SK-N-SH (cell line): ENCODE measurements around the gene EFCAB8. TPM values are rescaled to one million over a fixed set of nuclear protein-coding genes. Genes with fewer than 3 reads are reported as not detected.

Experiments used
- CTCF ChIA-PET: fragments of 300-600, 350-600 bp; formaldehyde crosslinking; extraction: SDS; loops from one replicate; lab custom pipeline; 2021; lab: Yijun Ruan, JAX
- POLR2A ChIA-PET: fragments of 350-600 bp; sonication (Branson Sonifier 250); formaldehyde crosslinking; extraction: SDS; loops from one replicate; lab custom pipeline; 2020; ENCODE audit warnings: antibody characterized with exemption, inconsistent platforms; lab: Yijun Ruan, JAX
- DNase-seq: peaks from one replicate; pipeline ENCODE4 v3.0.0; 2012
- H2AFZ ChIP-seq: fragments of 200-600 bp; sonication (generic); 2 replicates; pipeline ENCODE4 v1.8.1; 2016; ENCODE audit warnings: antibody characterized with exemption, mild to moderate bottlenecking, low read depth
- H3F3A ChIP-seq: fragments of 200-600 bp; sonication (generic); replicated peaks from 2 replicates; pipeline ENCODE3; 2016; ENCODE audit warnings: antibody characterized with exemption, mild to moderate bottlenecking; ENCODE audit not compliant: insufficient read depth
- H3K27ac ChIP-seq, 2 experiments: fragments of 200-500 bp in 1 of 2; fragments of 200-600 bp in 1 of 2; sonication (Bioruptor generic) in 1 of 2; sonication (generic), shearing (Covaris generic) in 1 of 2; 2 replicates each; pipeline versions ENCODE4 v1.5.1 to v1.6.1; 2014 to 2016; ENCODE audit warnings: low read depth in 2 of 2, inconsistent platforms in 1 of 2, low read length in 1 of 2, mild to moderate bottlenecking in 1 of 2, mixed read lengths in 1 of 2
- H3K27me3 ChIP-seq: fragments of 200-600 bp; sonication (generic), shearing (Covaris generic); 2 replicates; pipeline ENCODE4 v1.6.1; 2016; ENCODE audit warnings: mixed run types; ENCODE audit not compliant: insufficient read depth
- H3K36me3 ChIP-seq, 2 experiments: fragments of 200-500 bp in 1 of 2; fragments of 200-600 bp in 1 of 2; sonication (Bioruptor generic) in 1 of 2; sonication (generic) in 1 of 2; replicated peaks in 1 of 2; 2 replicates each; pipeline versions ENCODE3 to v1.5.1; 2014 to 2016; ENCODE audit warnings: low read length in 1 of 2, mild to moderate bottlenecking in 1 of 2; ENCODE audit not compliant: insufficient read depth in 2 of 2, control insufficient read depth in 1 of 2
- H3K4me1 ChIP-seq, 2 experiments: fragments of 200-500 bp in 1 of 2; fragments of 200-600 bp in 1 of 2; sonication (Bioruptor generic) in 1 of 2; sonication (generic), shearing (Covaris generic) in 1 of 2; 2 replicates each; pipeline versions ENCODE4 v1.5.1 to v1.6.1; 2014 to 2016; ENCODE audit warnings: low read depth in 1 of 2, low read length in 1 of 2, mixed run types in 1 of 2; ENCODE audit not compliant: insufficient read depth in 2 of 2, control insufficient read depth in 1 of 2
- H3K4me2 ChIP-seq: fragments of 200-600 bp; sonication (generic), shearing (Covaris generic); 2 replicates; pipeline ENCODE4 v1.6.1; 2017; ENCODE audit warnings: mixed run types
- H3K4me3 ChIP-seq, 2 experiments: fragments of 200-500 bp in 1 of 2; fragments of 200-600 bp in 1 of 2; sonication (Bioruptor generic) in 1 of 2; sonication (generic), shearing (Covaris generic) in 1 of 2; 2 replicates each; pipeline versions ENCODE4 v1.5.1 to v1.8.1; 2014 to 2016; ENCODE audit warnings: low read depth in 2 of 2, inconsistent platforms in 1 of 2, low read length in 1 of 2, mild to moderate bottlenecking in 1 of 2, mixed read lengths in 1 of 2, moderate library complexity in 1 of 2
- H3K79me2 ChIP-seq: fragments of 200-600 bp; sonication (generic); 2 replicates; pipeline ENCODE4 v1.8.1; 2017; ENCODE audit warnings: mild to moderate bottlenecking; ENCODE audit not compliant: insufficient read depth
- H3K9ac ChIP-seq: fragments of 200-600 bp; sonication (generic); 2 replicates; pipeline ENCODE4 v1.6.1; 2017; ENCODE audit warnings: mixed run types
- H3K9me2 ChIP-seq: fragments of 200-600 bp; sonication (generic); 2 replicates; pipeline ENCODE4 v1.6.1; 2017; ENCODE audit warnings: mixed run types
- H3K9me3 ChIP-seq: fragments of 200-600 bp; sonication (generic); 2 replicates; pipeline ENCODE4 v1.6.1; 2017; ENCODE audit warnings: mixed run types, mild to moderate bottlenecking, moderate library complexity
- H4K20me1 ChIP-seq: fragments of 200-600 bp; sonication (generic); 2 replicates; pipeline ENCODE4 v1.6.1; 2017; ENCODE audit warnings: mild to moderate bottlenecking, mixed run types; ENCODE audit not compliant: insufficient read depth
- EZH2phosphoT487 ChIP-seq: fragments of 200-600 bp; sonication (generic); IDR thresholded peaks from 2 replicates; pipeline ENCODE4 v1.6.1; 2017; ENCODE audit warnings: low read depth, mixed run types, mild to moderate bottlenecking, antibody characterized with exemption, moderate library complexity, borderline replicate concordance
- FOSL2 ChIP-seq: IDR thresholded peaks from 2 replicates; pipeline ENCODE4 v1.4.0; 2012; ENCODE audit warnings: low read depth, mild to moderate bottlenecking, moderate library complexity, borderline replicate concordance
- FOXJ3 ChIP-seq: sonication (generic); formaldehyde crosslinking; IDR thresholded peaks from 2 replicates; pipeline ENCODE4 v1.5.1; 2020; ENCODE audit warnings: mild to moderate bottlenecking, missing genetic modification reagents
- JUND ChIP-seq: IDR thresholded peaks from 2 replicates; pipeline ENCODE4 v1.4.0; 2012
- MEF2A ChIP-seq: IDR thresholded peaks from 2 replicates; pipeline ENCODE4 v1.4.0; 2012; ENCODE audit warnings: low read depth, borderline replicate concordance
- MXI1 ChIP-seq: IDR thresholded peaks from 2 replicates; pipeline ENCODE4 v1.6.1; 2012; ENCODE audit warnings: mild to moderate bottlenecking, low read depth, low read length, improper control_type of control experiment
- NFIC ChIP-seq: IDR thresholded peaks from 2 replicates; pipeline ENCODE4 v1.4.0; 2012; ENCODE audit warnings: borderline replicate concordance
- PBX3 ChIP-seq: IDR thresholded peaks from 2 replicates; pipeline ENCODE4; 2012
- RCOR1 ChIP-seq: fragments of 150-350 bp; IDR thresholded peaks from 2 replicates; pipeline ENCODE4 v1.6.1; 2017; ENCODE audit warnings: antibody characterized with exemption, low read length
- RFX5 ChIP-seq: IDR thresholded peaks from 2 replicates; pipeline ENCODE4 v1.6.1; 2012; ENCODE audit warnings: mild to moderate bottlenecking, improper control_type of control experiment, low read length
- TCF12 ChIP-seq: IDR thresholded peaks from 2 replicates; pipeline ENCODE4 v1.4.0; 2012
- TEAD4 ChIP-seq: IDR thresholded peaks from 2 replicates; pipeline ENCODE4 v1.4.0; 2012; ENCODE audit warnings: mild to moderate bottlenecking, borderline replicate concordance; ENCODE audit not compliant: insufficient read depth
- USF1 ChIP-seq: IDR thresholded peaks from 2 replicates; pipeline ENCODE4 v1.4.0; 2012; ENCODE audit warnings: low read depth, borderline replicate concordance
- USF2 ChIP-seq: fragments of 150-350 bp; IDR thresholded peaks from 2 replicates; pipeline ENCODE4 v1.6.1; 2017; ENCODE audit warnings: antibody characterized with exemption, low read length, low read depth, borderline replicate concordance
- YY1 ChIP-seq: IDR thresholded peaks from 2 replicates; pipeline ENCODE4 v1.4.0; 2012; ENCODE audit warnings: low read depth, mild to moderate bottlenecking
- ZBTB33 ChIP-seq: IDR thresholded peaks from 2 replicates; pipeline ENCODE4 v1.4.0; 2012; ENCODE audit warnings: low read depth, borderline replicate concordance
- WGBS: methylation state at CpG from one replicate; pipeline ENCODE4 v1.1.6; 2017; ENCODE audit warnings: low lambda C conversion rate; 5-methylcytosine and 5-hydroxymethylcytosine counted together
- polyA plus RNA-seq, 3 experiments: library from polyadenylated mRNA; depleted of rRNA; stranded (reverse); fragments of >200 nt; gene quantifications; 2 replicates each; pipeline ENCODE4 v1.2.3, GENCODE V29; 2012

EFCAB8 gene
- polyA plus RNA-seq, 1 of the 3 experiments (the other 2 are of a cell fraction) = not detected

GRCh38 chr20:32908334-32909292 lies 49.9 kb downstream of the EFCAB8 start:
- no peak for DNase-seq
- 45% methylated on average over 12 of the region's 19 CpGs for WGBS

GRCh38 chr20:32909451-32909850 lies 50.7 kb downstream of the EFCAB8 start:
- H3K9me2 ChIP-seq = no peaks in the 10 kb centered on the region
- WGBS = 31% methylated on average over 6 of the region's 9 CpGs
- no peak overlapping the region for H3K9ac ChIP-seq
- no peak overlapping the region for H3K27ac ChIP-seq
- H3K36me3 ChIP-seq = no peaks in the 10 kb centered on the region
- peaks cover 0 to 3% of the 10 kb centered on the region in 2 experiments; a peak in 1 of 4 replicates for H3K4me1 ChIP-seq
- TF ChIP-seq TEAD4 (no peak), MXI1 (no peak), YY1 (no peak), TCF12 (no peak), EZH2phosphoT487 (no peak), RFX5 (no peak), MEF2A (no peak), ZBTB33 (no peak), NFIC (no peak), JUND (no peak)
- H4K20me1 ChIP-seq = no peaks in the 10 kb centered on the region
- no peaks in the 10 kb centered on the region for H3F3A ChIP-seq
- ChIA-PET POLR2A (no interaction called here), CTCF (interaction anchor here (0.9 to 1.1 kb wide), 2 partner anchors 36 to 46 kb away, joined by 4 read pairs; no protein-coding TSS in a partner anchor)
- H2AFZ ChIP-seq = no peak overlapping the region
- H3K79me2 ChIP-seq = no peaks in the 10 kb centered on the region
- peaks cover 6% of the 10 kb centered on the region; the same call in 1 of the 2 replicates for H3K27me3 ChIP-seq
- no peak for DNase-seq
- H3K9me3 ChIP-seq = no peaks in the 10 kb centered on the region
- H3K4me2 ChIP-seq = no peak overlapping the region
- no peak overlapping the region for H3K4me3 ChIP-seq

More at GRCh38 chr20:32908334-32909292, 49.9 kb downstream of the EFCAB8 start:
- ChIA-PET CTCF (interaction anchor here (1.1 to 1.2 kb wide), 2 partner anchors 12 to 47 kb away, joined by 3 to 4 read pairs; no protein-coding TSS in a partner anchor), POLR2A (no interaction called here)
- no peak overlapping the region for H3K4me2 ChIP-seq
- H3K27ac ChIP-seq = no peak overlapping the region
- H3K9ac ChIP-seq = no peak overlapping the region
- H3K9me2 ChIP-seq = no peaks in the 10 kb centered on the region
- TF ChIP-seq PBX3 (no peak), USF2 (no peak), FOXJ3 (no peak), FOSL2 (no peak), USF1 (no peak), RCOR1 (no peak)
- no peaks in the 10 kb centered on the region for H3F3A ChIP-seq
- no peaks in the 10 kb centered on the region for H3K79me2 ChIP-seq
- H3K27me3 ChIP-seq = peaks cover 6% of the 10 kb centered on the region; the same call in 1 of the 2 replicates
- H3K4me1 ChIP-seq = peaks cover 0 to 3% of the 10 kb centered on the region in 2 experiments; a peak in 1 of 4 replicates
- H3K4me3 ChIP-seq = no peak overlapping the region
- no peaks in the 10 kb centered on the region for H4K20me1 ChIP-seq
- H2AFZ ChIP-seq = no peak overlapping the region
- H3K9me3 ChIP-seq = no peaks in the 10 kb centered on the region
- H3K36me3 ChIP-seq = no peaks in the 10 kb centered on the region
